ENCODE measurements around the gene COA1. TPM values are rescaled to one million over a fixed set of nuclear protein-coding genes. Genes with fewer than 3 reads are reported as not detected.

COA1 gene
- polyA plus RNA-seq, 1 donor from 2014 or later, result 157 TPM

DNA sequence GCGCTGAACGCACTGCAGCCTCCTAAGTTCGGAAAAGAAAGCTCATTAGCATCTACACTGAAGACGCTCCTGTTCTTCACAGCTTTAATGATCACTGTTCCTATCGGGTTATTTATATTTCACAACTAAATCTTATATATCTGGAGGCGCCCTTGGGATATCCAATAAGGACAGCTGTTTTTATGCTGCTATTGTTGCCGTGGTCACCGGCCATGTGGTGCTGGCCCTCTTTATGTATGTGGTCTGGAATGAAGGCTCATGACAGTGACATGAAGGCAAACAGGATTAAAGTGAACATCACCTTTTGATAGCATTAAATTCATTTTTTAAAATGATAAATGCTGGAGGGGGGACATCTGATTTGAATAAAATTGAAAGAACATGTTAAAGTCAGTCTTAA, 38.0 kb upstream of the COA1 start:
- H2AFZ ChIP-seq (ENCODE audit: low read depth, low read length), result no peak overlapping the region
- TF ChIP-seq EP300 (conservative IDR thresholded peaks at IDR 0.05; ENCODE audit: poor library complexity, severe bottlenecking) (no peak), RAD21 (conservative IDR thresholded peaks at IDR 0.05) (no peak)
- H3K9me3 ChIP-seq (ENCODE audit: low read length), result no peaks in the 10 kb centered on the region
- H3K36me3 ChIP-seq (ENCODE audit: insufficient read depth, low read length), result no peaks in the 10 kb centered on the region
- no peaks in the 10 kb centered on the region for H4K20me1 ChIP-seq (ENCODE audit: insufficient read depth)
- H3K4me3 ChIP-seq (ENCODE audit: low read length), result no peak overlapping the region
- no peaks in the 10 kb centered on the region for H3F3A ChIP-seq (ENCODE audit: insufficient read depth, low read length, poor library complexity, severe bottlenecking)
- no peaks in the 10 kb centered on the region for H3K9me2 ChIP-seq (ENCODE audit: insufficient read depth, low read length)
- no peaks in the 10 kb centered on the region for H3K27me3 ChIP-seq (ENCODE audit: insufficient read depth, low read depth, low read length)
- no peaks in the 10 kb centered on the region for H3K79me2 ChIP-seq (replicated peaks; ENCODE audit: insufficient read depth, low read length)
- no peak overlapping the region for H3K4me2 ChIP-seq (ENCODE audit: low read length)
- no peak overlapping the region for H3K9ac ChIP-seq (ENCODE audit: low read length)
- no peak overlapping the region for H3K27ac ChIP-seq (ENCODE audit: low read length)

DNA sequence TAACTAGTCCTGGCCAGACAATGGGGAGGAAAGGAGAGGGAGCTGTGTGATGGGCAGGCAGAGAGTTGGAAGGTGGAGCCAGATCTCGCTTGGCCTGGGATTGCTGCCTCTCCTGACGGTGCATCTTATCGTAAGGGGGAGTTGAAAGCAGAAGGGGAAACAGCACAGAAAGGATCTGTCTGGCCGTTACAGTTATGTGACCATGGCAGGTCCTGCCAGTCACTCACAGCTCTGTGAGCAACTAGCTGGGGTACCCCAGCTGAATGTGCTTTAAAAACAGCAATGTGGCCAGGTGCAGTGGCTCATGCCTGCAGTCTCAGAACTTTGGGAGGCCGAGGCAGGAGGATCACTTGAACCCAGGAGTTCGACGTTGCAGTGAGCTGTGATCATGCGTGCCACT, 37.2 kb upstream of the COA1 start:
- H3K79me2 ChIP-seq (replicated peaks; ENCODE audit: insufficient read depth, low read length), result no peaks in the 10 kb centered on the region
- no peak for TF ChIP-seq MXI1 (conservative IDR thresholded peaks at IDR 0.05; ENCODE audit: poor library complexity, severe bottlenecking)
- TF ChIP-seq, protein P1, sequence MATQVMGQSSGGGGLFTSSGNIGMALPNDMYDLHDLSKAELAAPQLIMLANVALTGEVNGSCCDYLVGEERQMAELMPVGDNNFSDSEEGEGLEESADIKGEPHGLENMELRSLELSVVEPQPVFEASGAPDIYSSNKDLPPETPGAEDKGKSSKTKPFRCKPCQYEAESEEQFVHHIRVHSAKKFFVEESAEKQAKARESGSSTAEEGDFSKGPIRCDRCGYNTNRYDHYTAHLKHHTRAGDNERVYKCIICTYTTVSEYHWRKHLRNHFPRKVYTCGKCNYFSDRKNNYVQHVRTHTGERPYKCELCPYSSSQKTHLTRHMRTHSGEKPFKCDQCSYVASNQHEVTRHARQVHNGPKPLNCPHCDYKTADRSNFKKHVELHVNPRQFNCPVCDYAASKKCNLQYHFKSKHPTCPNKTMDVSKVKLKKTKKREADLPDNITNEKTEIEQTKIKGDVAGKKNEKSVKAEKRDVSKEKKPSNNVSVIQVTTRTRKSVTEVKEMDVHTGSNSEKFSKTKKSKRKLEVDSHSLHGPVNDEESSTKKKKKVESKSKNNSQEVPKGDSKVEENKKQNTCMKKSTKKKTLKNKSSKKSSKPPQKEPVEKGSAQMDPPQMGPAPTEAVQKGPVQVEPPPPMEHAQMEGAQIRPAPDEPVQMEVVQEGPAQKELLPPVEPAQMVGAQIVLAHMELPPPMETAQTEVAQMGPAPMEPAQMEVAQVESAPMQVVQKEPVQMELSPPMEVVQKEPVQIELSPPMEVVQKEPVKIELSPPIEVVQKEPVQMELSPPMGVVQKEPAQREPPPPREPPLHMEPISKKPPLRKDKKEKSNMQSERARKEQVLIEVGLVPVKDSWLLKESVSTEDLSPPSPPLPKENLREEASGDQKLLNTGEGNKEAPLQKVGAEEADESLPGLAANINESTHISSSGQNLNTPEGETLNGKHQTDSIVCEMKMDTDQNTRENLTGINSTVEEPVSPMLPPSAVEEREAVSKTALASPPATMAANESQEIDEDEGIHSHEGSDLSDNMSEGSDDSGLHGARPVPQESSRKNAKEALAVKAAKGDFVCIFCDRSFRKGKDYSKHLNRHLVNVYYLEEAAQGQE (IDR thresholded peaks at IDR 0.05; ENCODE audit: borderline replicate concordance), result no peak
- no peak for TF ChIP-seq SMC3 (conservative IDR thresholded peaks at IDR 0.05; ENCODE audit: poor library complexity)
- no peak for TF ChIP-seq EP300 (conservative IDR thresholded peaks at IDR 0.05; ENCODE audit: poor library complexity, severe bottlenecking)
- no peak for TF ChIP-seq EZH2 (IDR thresholded peaks at IDR 0.05; ENCODE audit: borderline replicate concordance, insufficient read depth, low read length, poor library complexity, severe bottlenecking)
- TF ChIP-seq TAF1 (IDR thresholded peaks at IDR 0.05; ENCODE audit: low read depth), result no peak
- TF ChIP-seq RAD21 (conservative IDR thresholded peaks at IDR 0.05), result no peak
- TF ChIP-seq, protein P2, sequence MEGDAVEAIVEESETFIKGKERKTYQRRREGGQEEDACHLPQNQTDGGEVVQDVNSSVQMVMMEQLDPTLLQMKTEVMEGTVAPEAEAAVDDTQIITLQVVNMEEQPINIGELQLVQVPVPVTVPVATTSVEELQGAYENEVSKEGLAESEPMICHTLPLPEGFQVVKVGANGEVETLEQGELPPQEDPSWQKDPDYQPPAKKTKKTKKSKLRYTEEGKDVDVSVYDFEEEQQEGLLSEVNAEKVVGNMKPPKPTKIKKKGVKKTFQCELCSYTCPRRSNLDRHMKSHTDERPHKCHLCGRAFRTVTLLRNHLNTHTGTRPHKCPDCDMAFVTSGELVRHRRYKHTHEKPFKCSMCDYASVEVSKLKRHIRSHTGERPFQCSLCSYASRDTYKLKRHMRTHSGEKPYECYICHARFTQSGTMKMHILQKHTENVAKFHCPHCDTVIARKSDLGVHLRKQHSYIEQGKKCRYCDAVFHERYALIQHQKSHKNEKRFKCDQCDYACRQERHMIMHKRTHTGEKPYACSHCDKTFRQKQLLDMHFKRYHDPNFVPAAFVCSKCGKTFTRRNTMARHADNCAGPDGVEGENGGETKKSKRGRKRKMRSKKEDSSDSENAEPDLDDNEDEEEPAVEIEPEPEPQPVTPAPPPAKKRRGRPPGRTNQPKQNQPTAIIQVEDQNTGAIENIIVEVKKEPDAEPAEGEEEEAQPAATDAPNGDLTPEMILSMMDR (IDR thresholded peaks at IDR 0.05; ENCODE audit: poor library complexity, severe bottlenecking), result no peak
- no peak for TF ChIP-seq POLR2AphosphoS5 (IDR thresholded peaks at IDR 0.05)
- no peak overlapping the region for H3K9ac ChIP-seq (ENCODE audit: low read length)
- H3K4me2 ChIP-seq (ENCODE audit: low read length), result no peak overlapping the region
- H2AFZ ChIP-seq (ENCODE audit: low read depth, low read length), result no peak overlapping the region
- H4K20me1 ChIP-seq (ENCODE audit: insufficient read depth), result no peaks in the 10 kb centered on the region
- no peaks in the 10 kb centered on the region for H3K9me2 ChIP-seq (ENCODE audit: insufficient read depth, low read length)
- no peaks in the 10 kb centered on the region for H3K36me3 ChIP-seq (ENCODE audit: insufficient read depth, low read length)
- H3K9me3 ChIP-seq (ENCODE audit: low read length), result no peaks in the 10 kb centered on the region
- no peak overlapping the region for H3K4me3 ChIP-seq (ENCODE audit: low read length)
- H3K27me3 ChIP-seq (ENCODE audit: insufficient read depth, low read depth, low read length), result no peaks in the 10 kb centered on the region
- H3F3A ChIP-seq (ENCODE audit: insufficient read depth, low read length, poor library complexity, severe bottlenecking), result no peaks in the 10 kb centered on the region
- no peak overlapping the region for H3K27ac ChIP-seq (ENCODE audit: low read length)

Measured in neural cell (in vitro differentiated cells).